ENCODE results near the gene PKP2. TPM values are rescaled to one million over a fixed set of nuclear protein-coding genes. Genes with fewer than 3 reads are reported as not detected.

Gene PKP2
- total and polyA plus RNA-seq, 2 experiments from 2014 or later: 60.0 to 62.4 TPM

GRCh38 chr12:32768518-32768917 lies 128.1 kb downstream of the PKP2 start:
- 75% methylated on average over 4 of the region's 4 CpGs for WGBS (ENCODE audit: low lambda C conversion rate, missing lambda C conversion rate)
- Histone ChIP-seq H3K9me2 (replicated peaks; ENCODE audit: insufficient read depth) (no peaks in the 10 kb centered on the region), H3K79me2 (no peaks in the 10 kb centered on the region), H2AFZ (no peak overlapping the region), H4K20me1 (ENCODE audit: insufficient read depth, poor library complexity, severe bottlenecking) (no peaks in the 10 kb centered on the region), H3K4me3 (no peak overlapping the region), H3K4me1 (ENCODE audit: insufficient read depth) (no peaks in the 10 kb centered on the region), H3K36me3 (replicated peaks; ENCODE audit: insufficient read depth, low read depth) (no peaks in the 10 kb centered on the region), H3K27ac (no peak overlapping the region), H3K9me3 (ENCODE audit: low read depth) (no peaks in the 10 kb centered on the region), H3K4me2 (no peak overlapping the region), H3K27me3 (no peaks in the 10 kb centered on the region)
- no peak for DNase-seq (ENCODE audit: low spot score)
- TF ChIP-seq EZH2phosphoT487 (IDR thresholded peaks at IDR 0.05; ENCODE audit: low read depth, severe bottlenecking, unreplicated experiment) (no peak), CTCF (IDR thresholded peaks at IDR 0.05; ENCODE audit: poor library complexity) (no peak), EZH2 (IDR thresholded peaks at IDR 0.05; ENCODE audit: borderline replicate concordance) (no peak)

- no peaks in the 10 kb centered on the region for H3K79me2 ChIP-seq
- TF ChIP-seq EZH2phosphoT487 (IDR thresholded peaks at IDR 0.05; ENCODE audit: low read depth, severe bottlenecking, unreplicated experiment) (no peak), EZH2 (IDR thresholded peaks at IDR 0.05; ENCODE audit: borderline replicate concordance) (no peak), CTCF (IDR thresholded peaks at IDR 0.05; ENCODE audit: poor library complexity) (no peak)
These were observed 130.7 kb downstream of the PKP2 start for GRCh38 chr12:32765906-32766305.

GRCh38 chr12:32761716-32762115 lies 134.9 kb downstream of the PKP2 start:
- H4K20me1 ChIP-seq (ENCODE audit: insufficient read depth, poor library complexity, severe bottlenecking): no peaks in the 10 kb centered on the region
- no peaks in the 10 kb centered on the region for H3K9me3 ChIP-seq (ENCODE audit: low read depth)
- H3K4me1 ChIP-seq (ENCODE audit: insufficient read depth): peaks cover 3% of the 10 kb centered on the region
- DNase-seq (ENCODE audit: low spot score): no peak
- no peaks in the 10 kb centered on the region for H3K36me3 ChIP-seq (replicated peaks; ENCODE audit: insufficient read depth, low read depth)
- no peaks in the 10 kb centered on the region for H3K9me2 ChIP-seq (replicated peaks; ENCODE audit: insufficient read depth)
- H2AFZ ChIP-seq: no peak overlapping the region
- H3K27me3 ChIP-seq: no peaks in the 10 kb centered on the region
- WGBS (ENCODE audit: low lambda C conversion rate, missing lambda C conversion rate): 80% methylated on average over 1 of the region's 1 CpG
- no peak overlapping the region for H3K27ac ChIP-seq
- no peak for TF ChIP-seq EZH2phosphoT487 (IDR thresholded peaks at IDR 0.05; ENCODE audit: low read depth, severe bottlenecking, unreplicated experiment)
- no peak overlapping the region for H3K4me2 ChIP-seq
- H3K79me2 ChIP-seq: no peaks in the 10 kb centered on the region
- no peak overlapping the region for H3K4me3 ChIP-seq

More at GRCh38 chr12:32765906-32766305, 130.7 kb downstream of the PKP2 start:
- no peak overlapping the region for H3K4me2 ChIP-seq
- no peaks in the 10 kb centered on the region for H4K20me1 ChIP-seq (ENCODE audit: insufficient read depth, poor library complexity, severe bottlenecking)
- H3K27ac ChIP-seq: no peak overlapping the region
- no peaks in the 10 kb centered on the region for H3K9me2 ChIP-seq (replicated peaks; ENCODE audit: insufficient read depth)
- no peak overlapping the region for H2AFZ ChIP-seq
- H3K4me3 ChIP-seq: no peak overlapping the region
- H3K27me3 ChIP-seq: no peaks in the 10 kb centered on the region
- H3K4me1 ChIP-seq (ENCODE audit: insufficient read depth): no peaks in the 10 kb centered on the region
- H3K36me3 ChIP-seq (replicated peaks; ENCODE audit: insufficient read depth, low read depth): no peaks in the 10 kb centered on the region
- H3K9me3 ChIP-seq (ENCODE audit: low read depth): no peaks in the 10 kb centered on the region
- WGBS (ENCODE audit: low lambda C conversion rate, missing lambda C conversion rate): 74% methylated on average over 4 of the region's 4 CpGs
- DNase-seq (ENCODE audit: low spot score): no peak

- Histone ChIP-seq H3K4me3 (no peak overlapping the region), H3K79me2 (peaks cover 33% of the 10 kb centered on the region), H3K9me2 (replicated peaks; ENCODE audit: insufficient read depth) (no peaks in the 10 kb centered on the region), H4K20me1 (ENCODE audit: insufficient read depth, poor library complexity, severe bottlenecking) (no peaks in the 10 kb centered on the region), H3K4me1 (ENCODE audit: insufficient read depth) (peaks cover 10% of the 10 kb centered on the region), H3K27ac (no peak overlapping the region), H3K9me3 (ENCODE audit: low read depth) (no peaks in the 10 kb centered on the region), H2AFZ (no peak overlapping the region), H3K27me3 (no peaks in the 10 kb centered on the region), H3K4me2 (no peak overlapping the region), H3K36me3 (replicated peaks; ENCODE audit: insufficient read depth, low read depth) (no peaks in the 10 kb centered on the region)
- WGBS (ENCODE audit: low lambda C conversion rate, missing lambda C conversion rate): 92% methylated on average over 3 of the region's 3 CpGs
- TF ChIP-seq CTCF (IDR thresholded peaks at IDR 0.05; ENCODE audit: poor library complexity) (no peak), EZH2phosphoT487 (IDR thresholded peaks at IDR 0.05; ENCODE audit: low read depth, severe bottlenecking, unreplicated experiment) (no peak), EZH2 (IDR thresholded peaks at IDR 0.05; ENCODE audit: borderline replicate concordance) (no peak)
- DNase-seq (ENCODE audit: low spot score): no peak
These were observed 139.4 kb downstream of the PKP2 start for GRCh38 chr12:32757157-32757556.
